Left renal cortex interstitium (tissue), 4 donors: ENCODE data around the gene GLT6D1. TPM values are rescaled to one million over a fixed set of nuclear protein-coding genes. Genes with fewer than 3 reads are reported as not detected.

Experiments
- DNase-seq, 4 donors: peaks; one replicate each; pipeline ENCODE4 v3.0.0-alpha.2; 2013; ENCODE audit warnings: low read depth in 4 of 4, low spot score in 2 of 4, missing footprints in 1 of 4
- polyA plus RNA-seq, 4 donors: library from polyadenylated mRNA; unstranded; fragments of 120-200 nt; gene quantifications; one replicate each; pipeline ENCODE4 v1.2.1, GENCODE V29; 2013; ENCODE audit not compliant: insufficient read length in 4 of 4

The GLT6D1 gene
- polyA plus RNA-seq, 4 donors: not detected

GRCh38 chr9:135632841-135633240, 6.5 kb downstream of the GLT6D1 start:
- DNase-seq: no peak

GRCh38 chr9:135624282-135624681, 15.1 kb downstream of the GLT6D1 start:
- no peak for DNase-seq

- no peak for DNase-seq
Measured at GRCh38 chr9:135622415-135623020, 16.8 kb downstream of the GLT6D1 start.

GRCh38 chr9:135620558-135620957, 18.8 kb downstream of the GLT6D1 start:
- no peak for DNase-seq

GRCh38 chr9:135619599-135619886, 19.8 kb downstream of the GLT6D1 start:
- no peak for DNase-seq

GRCh38 chr9:135618866-135619598, 20.3 kb downstream of the GLT6D1 start:
- no peak for DNase-seq

GRCh38 chr9:135617991-135618411, 21.3 kb downstream of the GLT6D1 start:
- DNase-seq: no peak

- DNase-seq: no peak
Measured at GRCh38 chr9:135617538-135617900, 21.8 kb downstream of the GLT6D1 start.

- DNase-seq: no peak
Measured at GRCh38 chr9:135616619-135617537, 22.5 kb downstream of the GLT6D1 start.

GRCh38 chr9:135615666-135616618, 23.4 kb downstream of the GLT6D1 start:
- no peak for DNase-seq

- DNase-seq: no peak
Measured at GRCh38 chr9:135614821-135615665, 24.3 kb downstream of the GLT6D1 start.

- no peak for DNase-seq
Measured at GRCh38 chr9:135613946-135614805, 25.2 kb downstream of the GLT6D1 start.

GRCh38 chr9:135612981-135613910, 26.1 kb downstream of the GLT6D1 start:
- DNase-seq: no peak

- DNase-seq: no peak
Measured at GRCh38 chr9:135612437-135612836, 26.9 kb downstream of the GLT6D1 start.

- no peak for DNase-seq
Measured at GRCh38 chr9:135611875-135612209, 27.5 kb downstream of the GLT6D1 start.

- no peak for DNase-seq
Measured at GRCh38 chr9:135611142-135611874, 28.0 kb downstream of the GLT6D1 start.
